Measurements from ENCODE around the gene DENND2D. TPM values are rescaled to one million over a fixed set of nuclear protein-coding genes. Genes with fewer than 3 reads are reported as not detected.

DENND2D gene
- total and polyA plus RNA-seq, 2 donors (not counting 1 experiment from before 2014, with no cell fraction given), result 48.0 to 111 TPM

DNA sequence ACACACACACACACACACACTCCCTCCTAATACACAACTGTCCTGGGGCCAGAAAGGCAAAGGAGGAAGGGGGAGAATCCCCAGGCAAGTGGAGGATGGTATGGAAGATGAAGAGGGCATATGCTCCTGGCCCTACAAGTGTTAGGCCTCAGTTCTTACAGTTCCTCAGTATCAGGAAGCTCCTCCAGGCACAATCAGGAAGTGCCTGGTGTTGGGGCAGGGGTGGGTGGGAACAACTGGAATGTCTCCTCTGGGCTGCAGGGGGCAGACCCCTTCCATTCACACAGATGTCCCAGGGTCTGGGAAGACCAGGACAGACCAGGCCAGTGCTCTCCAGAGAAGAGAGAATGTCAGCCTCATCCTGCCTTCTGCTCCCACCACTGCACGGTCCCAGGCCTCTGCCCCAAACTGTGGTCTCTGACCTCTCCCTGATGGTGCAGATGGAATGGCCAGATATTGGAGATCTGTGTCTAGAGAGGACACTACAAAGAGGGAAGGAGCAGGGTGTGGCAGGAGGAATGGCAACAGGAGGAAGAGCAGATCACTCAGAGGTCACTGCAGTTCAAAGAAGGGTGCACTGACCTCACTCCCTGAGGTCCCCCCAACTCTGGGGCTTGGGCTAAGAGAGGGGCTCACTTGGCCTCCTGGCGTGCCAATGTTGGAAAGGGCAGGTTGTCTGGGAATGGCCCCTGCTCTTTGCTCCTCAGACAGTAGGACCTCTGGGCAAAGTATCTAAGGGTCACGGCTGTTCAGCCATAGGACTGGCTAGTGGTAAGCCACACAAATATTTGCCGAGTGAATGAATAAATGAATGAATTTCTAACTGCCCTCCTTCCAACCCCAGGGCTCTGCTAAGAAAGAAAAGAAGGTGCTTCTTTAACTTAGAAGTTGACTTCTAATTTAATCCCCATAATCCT lies 2.5 kb upstream of the DENND2D start:
- H3K4me1 Mint-ChIP-seq, result peaks cover 84% of the 10 kb centered on the region

More for the DNA sequence above, 2.5 kb upstream of the DENND2D start:
- Histone ChIP-seq H4K20me1 (ENCODE audit: control insufficient read depth, insufficient read depth, low read length, poor library complexity, severe bottlenecking) (no peaks in the 10 kb centered on the region), H2AFZ (ENCODE audit: insufficient read depth, low read depth, low read length, poor library complexity, severe bottlenecking) (peak overlapping the region; percentile 84), H3K36me3 (replicated peaks in 1 of 2; ENCODE audit: control extremely low read depth in 1 of 2, control insufficient read depth in 1 of 2, extremely low read depth in 1 of 2, insufficient read depth in 2 of 2, low read length in 1 of 2) (peaks cover 2 to 26% of the 10 kb centered on the region in 2 experiments), H3K4me2 (replicated peaks; ENCODE audit: low read depth, low read length, poor library complexity, severe bottlenecking) (peak overlapping the region; percentile 88), H3K27me3 (replicated peaks in 1 of 4; ENCODE audit: control extremely low read depth in 1 of 4, control insufficient read depth in 3 of 4, insufficient read depth in 4 of 4, low read length in 3 of 4) (no peaks in the 10 kb centered on the region), H3K4me1 (ENCODE audit: control insufficient read depth in 2 of 2, insufficient read depth in 2 of 2, low read length in 2 of 2) (peaks cover 64 to 83% of the 10 kb centered on the region in 2 donors), H3K9ac (ENCODE audit: low read length) (peak overlapping the region; percentile 83), H3K4me3 (ENCODE audit: control extremely low read depth in 1 of 5, extremely low read depth in 1 of 5, insufficient read depth in 1 of 5, low read depth in 2 of 5, low read length in 4 of 5) (peak overlapping the region; percentile 60 to 87 (median 83)), H3K79me2 (ENCODE audit: control insufficient read depth, insufficient read depth, low read length) (peaks cover 44% of the 10 kb centered on the region), H3K9me3 (ENCODE audit: control extremely low read depth in 1 of 3, control insufficient read depth in 2 of 3, insufficient read depth in 1 of 3, low read length in 2 of 3) (no peaks in the 10 kb centered on the region), H3K27ac (ENCODE audit: low read length in 2 of 2) (peak overlapping the region; percentile 88 to 96)
- DNase-seq (peak; percentile 31), ATAC-seq (ENCODE audit: low read depth) (no peak)
- POLR2A ChIA-PET, result interaction anchor here (0.6 to 7.8 kb wide), 14 partner anchors 10 to 305 kb away, joined by 3 to 138 read pairs (median 5); partner anchors contain the start of genes CEPT1 and DRAM2
- CTCF ChIA-PET, result interaction anchor here (0.6 to 9.3 kb wide), 11 partner anchors 12 to 444 kb away, joined by 3 to 205 read pairs (median 4); no protein-coding TSS in a partner anchor
- intact Hi-C loops (cut with micrococcal nuclease), result loop anchor here (5.0 to 10.0 kb wide), 2 partner anchors 241 to 418 kb away; partner anchors contain the start of gene LRIF1
- TF ChIP-seq EZH2 (IDR thresholded peaks at IDR 0.05; ENCODE audit: borderline replicate concordance, insufficient read depth, low read depth, low read length, poor library complexity, severe bottlenecking) (no peak), CTCF (IDR thresholded peaks at IDR 0.05) (no peak)
- Mint-ChIP-seq H3K9me3 (ENCODE audit: insufficient read depth) (no peaks in the 10 kb centered on the region), H3K27me3 (no peaks in the 10 kb centered on the region), H3K27ac (peak overlapping the region; percentile 96), H3K4me3 (peak overlapping the region; percentile 91)
- WGBS (ENCODE audit: insufficient coverage), result 86% methylated on average over 1 of the region's 4 CpGs

Measured in B cell (primary cell).